ACC112 (cell line): ENCODE data around the gene GPR15LG.
"Not testable (repeated sequence)": the region's sequence is repeated elsewhere in the genome, so short reads cannot be mapped to it uniquely, and the experiment has no call there.

Source experiments
- H2AFZ ChIP-seq: fragments of 200-600 bp; sonication (generic); one replicate; pipeline ENCODE4 v1.6.0; 2017; ENCODE audit warnings: antibody characterized with exemption, low read length; ENCODE audit not compliant: unreplicated experiment
- H3K27ac ChIP-seq: fragments of 200-600 bp; sonication (generic); 2 replicates; pipeline ENCODE4 v1.5.1; 2014; ENCODE audit warnings: low read depth, mild to moderate bottlenecking, antibody characterized with exemption, low read length, moderate library complexity
- H3K27me3 ChIP-seq: fragments of 200-600 bp; sonication (generic); 2 replicates; pipeline ENCODE4 v1.6.1; 2014; ENCODE audit warnings: mild to moderate bottlenecking, antibody characterized with exemption, low read length, moderate library complexity, mixed read lengths; ENCODE audit not compliant: insufficient read depth
- H3K36me3 ChIP-seq: fragments of 200-600 bp; sonication (generic); 2 replicates; pipeline ENCODE4 v1.6.1; 2016; ENCODE audit warnings: mild to moderate bottlenecking, antibody characterized with exemption, low read length, moderate library complexity, mixed read lengths; ENCODE audit not compliant: insufficient read depth
- H3K4me1 ChIP-seq: fragments of 200-600 bp; sonication (generic); one replicate; pipeline ENCODE4 v1.6.1; 2016; ENCODE audit warnings: low read length, mixed read lengths; ENCODE audit not compliant: insufficient read depth, unreplicated experiment, control insufficient read depth
- H3K4me3 ChIP-seq: fragments of 200-600 bp; sonication (generic); 2 replicates; pipeline ENCODE4 v1.5.1; 2014; ENCODE audit warnings: mild to moderate bottlenecking, low read depth, low read length
- H3K79me2 ChIP-seq: fragments of 200-600 bp; sonication (generic); one replicate; pipeline ENCODE4 v1.6.0; 2016; ENCODE audit warnings: low read length; ENCODE audit not compliant: control insufficient read depth, unreplicated experiment, insufficient read depth

Gene GPR15LG

GRCh38 chr10:84178160-84178609 lies 4.6 kb downstream of the GPR15LG start:
- no peak overlapping the region for H3K27ac ChIP-seq
- no peak overlapping the region for H2AFZ ChIP-seq
- no peaks in the 10 kb centered on the region for H3K4me1 ChIP-seq
- no peaks in the 10 kb centered on the region for H3K79me2 ChIP-seq
- H3K4me3 ChIP-seq = no peak overlapping the region
- no peaks in the 10 kb centered on the region for H3K36me3 ChIP-seq
- H3K27me3 ChIP-seq = peaks cover 22% of the 10 kb centered on the region; the same call in 1 of the 2 replicates

DNA sequence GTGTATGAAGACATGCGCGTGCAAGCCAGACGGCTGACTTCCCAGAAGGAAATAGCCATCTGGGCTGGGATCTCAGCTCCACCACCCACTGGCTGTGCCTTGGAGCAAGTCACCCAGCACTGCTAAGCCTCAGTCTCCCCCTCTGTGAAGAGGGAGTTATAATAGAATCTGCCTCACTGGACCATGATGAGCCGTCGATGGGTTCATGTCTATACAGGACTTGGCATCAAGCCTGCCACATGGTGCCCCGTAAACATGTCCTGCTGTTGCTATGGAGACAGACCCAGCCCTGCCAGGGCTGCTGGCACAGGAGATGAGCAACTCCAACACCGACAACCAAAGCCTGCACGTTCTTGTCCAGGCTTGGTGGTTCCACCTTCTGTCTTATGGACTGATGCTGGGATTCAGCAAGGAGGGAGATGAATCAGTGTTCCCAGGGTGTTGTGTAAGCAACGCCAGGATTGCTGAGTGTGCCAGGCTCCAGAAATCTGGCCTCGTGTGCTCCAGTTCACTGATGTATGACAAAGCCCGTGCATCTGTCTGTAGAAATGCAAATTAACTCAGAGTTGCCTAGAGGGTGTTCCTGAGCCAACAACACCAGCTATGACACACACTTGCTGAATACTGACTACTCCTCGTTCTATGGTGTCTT lies 5.6 kb downstream of the GPR15LG start:
- no peak overlapping the region for H3K27ac ChIP-seq
- H3K27me3 ChIP-seq = peaks cover 14% of the 10 kb centered on the region; the same call in 1 of the 2 replicates
- no peaks in the 10 kb centered on the region for H3K4me1 ChIP-seq
- H3K4me3 ChIP-seq = no peak overlapping the region
- no peaks in the 10 kb centered on the region for H3K79me2 ChIP-seq
- no peak overlapping the region for H2AFZ ChIP-seq
- no peaks in the 10 kb centered on the region for H3K36me3 ChIP-seq

GRCh38 chr10:84180386-84180785 lies 6.8 kb downstream of the GPR15LG start:
- H3K27ac ChIP-seq, H3K4me1 ChIP-seq, H2AFZ ChIP-seq, H3K4me3 ChIP-seq, H3K36me3 ChIP-seq, H3K79me2 ChIP-seq: not testable (repeated sequence)
- H3K27me3 ChIP-seq = peaks cover 15% of the 10 kb centered on the region; the same call in 1 of the 2 replicates

- H3K27ac ChIP-seq = no peak overlapping the region
These were observed 8.0 kb downstream of the GPR15LG start for GRCh38 chr10:84181631-84182030.

DNA sequence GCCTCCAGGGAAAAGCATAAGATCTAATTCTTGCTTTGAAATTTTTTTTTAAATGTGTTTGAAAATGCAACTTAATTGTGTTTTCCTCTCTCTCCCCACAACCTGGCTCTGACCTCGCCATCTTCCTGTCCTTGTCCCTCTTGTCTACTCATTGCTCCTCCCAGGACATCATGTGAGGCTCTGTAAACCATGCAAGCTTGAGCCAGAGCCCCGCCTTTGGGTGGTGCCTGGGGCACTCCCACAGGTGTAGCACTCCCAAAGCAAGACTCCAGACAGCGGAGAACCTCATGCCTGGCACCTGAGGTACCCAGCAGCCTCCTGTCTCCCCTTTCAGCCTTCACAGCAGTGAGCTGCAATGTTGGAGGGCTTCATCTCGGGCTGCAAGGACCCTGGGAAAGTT lies 10.9 kb downstream of the GPR15LG start:
- Histone ChIP-seq H3K79me2 (no peaks in the 10 kb centered on the region), H2AFZ (no peak overlapping the region), H3K27ac (no peak overlapping the region), H3K4me3 (no peak overlapping the region), H3K36me3 (no peaks in the 10 kb centered on the region), H3K27me3 (peaks cover 33% of the 10 kb centered on the region; the same call in 1 of the 2 replicates), H3K4me1 (no peaks in the 10 kb centered on the region)

More at GRCh38 chr10:84181631-84182030, 8.0 kb downstream of the GPR15LG start:
- H3K27me3 ChIP-seq = peaks cover 15% of the 10 kb centered on the region; the same call in 1 of the 2 replicates
- H3K79me2 ChIP-seq = no peaks in the 10 kb centered on the region
- H2AFZ ChIP-seq = no peak overlapping the region
- H3K4me1 ChIP-seq = no peaks in the 10 kb centered on the region
- no peak overlapping the region for H3K4me3 ChIP-seq
- H3K36me3 ChIP-seq = no peaks in the 10 kb centered on the region

- Histone ChIP-seq H3K4me1 (no peaks in the 10 kb centered on the region), H3K27me3 (peaks cover 34% of the 10 kb centered on the region; the same call in 1 of the 2 replicates), H3K4me3 (no peak overlapping the region), H2AFZ (no peak overlapping the region), H3K79me2 (no peaks in the 10 kb centered on the region), H3K36me3 (no peaks in the 10 kb centered on the region), H3K27ac (no peak overlapping the region)
These were observed 12.1 kb downstream of the GPR15LG start for GRCh38 chr10:84185526-84186175.

GRCh38 chr10:84188815-84189214 lies 15.2 kb downstream of the GPR15LG start:
- H3K27me3 ChIP-seq = peaks cover 55% of the 10 kb centered on the region
- H3K4me1 ChIP-seq = no peaks in the 10 kb centered on the region
- H3K36me3 ChIP-seq = no peaks in the 10 kb centered on the region
- no peak overlapping the region for H3K27ac ChIP-seq
- no peak overlapping the region for H3K4me3 ChIP-seq
- no peaks in the 10 kb centered on the region for H3K79me2 ChIP-seq
- H2AFZ ChIP-seq = no peak overlapping the region

DNA sequence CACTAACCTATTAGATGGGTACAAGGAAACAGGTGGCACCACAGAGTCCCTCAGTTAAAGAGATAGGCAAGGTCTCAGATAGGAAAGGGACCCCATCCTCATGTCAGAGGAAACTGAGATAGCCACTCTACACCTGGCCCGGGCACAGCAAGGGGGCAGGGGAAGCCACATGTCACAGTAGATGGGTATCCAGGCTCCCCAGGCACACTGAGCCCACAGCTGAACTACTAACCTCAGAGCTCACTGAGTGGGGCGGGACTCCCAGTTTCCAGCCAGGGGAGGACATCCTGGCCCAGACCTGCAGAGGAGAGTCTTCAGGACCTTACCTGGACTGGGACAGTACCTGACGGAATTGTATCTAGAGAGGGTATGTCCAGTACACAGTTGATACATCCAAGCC lies 17.0 kb downstream of the GPR15LG start:
- Histone ChIP-seq H3K27me3 (peaks cover 69% of the 10 kb centered on the region), H2AFZ (no peak overlapping the region), H3K4me3 (no peak overlapping the region), H3K36me3 (no peaks in the 10 kb centered on the region), H3K79me2 (no peaks in the 10 kb centered on the region), H3K27ac (no peak overlapping the region), H3K4me1 (no peaks in the 10 kb centered on the region)

DNA sequence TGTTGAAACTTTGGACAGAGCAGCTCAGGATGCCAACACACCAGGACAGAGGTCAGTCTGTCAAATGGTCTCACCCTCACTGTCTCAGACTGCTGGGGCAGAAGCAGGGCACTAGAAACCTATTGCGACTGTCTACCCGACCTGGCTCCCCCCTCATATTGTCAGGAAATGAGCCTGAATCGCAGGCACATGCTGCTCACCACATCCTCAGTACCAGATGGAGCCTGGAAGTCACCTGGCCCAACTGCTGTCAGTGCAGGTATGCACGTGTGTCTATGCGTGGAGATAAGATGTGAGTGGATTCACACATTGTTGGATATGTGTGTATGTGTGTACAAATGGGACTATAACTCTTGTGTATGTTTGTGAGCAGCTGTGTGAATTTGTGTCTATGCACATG lies 17.5 kb downstream of the GPR15LG start:
- Histone ChIP-seq H3K4me3 (no peak overlapping the region), H3K27ac (no peak overlapping the region), H3K27me3 (peaks cover 74% of the 10 kb centered on the region), H3K79me2 (no peaks in the 10 kb centered on the region), H2AFZ (no peak overlapping the region), H3K36me3 (no peaks in the 10 kb centered on the region), H3K4me1 (no peaks in the 10 kb centered on the region)

DNA sequence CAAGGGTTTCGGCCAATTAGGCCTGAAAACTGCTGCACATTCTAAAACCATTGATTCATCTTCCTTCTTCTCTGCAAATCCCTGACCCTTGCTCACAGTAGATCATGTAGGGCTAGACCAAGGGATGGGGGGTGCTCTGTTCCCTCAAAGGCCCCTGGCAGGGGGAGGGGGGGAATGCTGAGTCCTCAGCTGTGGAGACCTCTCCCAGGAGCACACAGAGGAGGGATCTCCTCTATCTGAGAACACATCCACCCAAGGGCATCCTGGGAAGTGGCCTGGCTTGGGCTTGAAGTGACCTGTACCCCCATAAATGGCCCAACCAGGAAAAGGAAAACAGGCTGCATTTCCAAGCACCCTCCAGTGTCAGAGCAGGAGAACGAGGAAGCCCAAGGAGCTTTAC lies 19.7 kb downstream of the GPR15LG start:
- no peaks in the 10 kb centered on the region for H3K4me1 ChIP-seq
- H3K36me3 ChIP-seq = no peaks in the 10 kb centered on the region
- no peak overlapping the region for H3K27ac ChIP-seq
- H3K79me2 ChIP-seq = no peaks in the 10 kb centered on the region
- H3K27me3 ChIP-seq = peaks cover 88% of the 10 kb centered on the region
- H3K4me3 ChIP-seq = no peak overlapping the region
- no peak overlapping the region for H2AFZ ChIP-seq

DNA sequence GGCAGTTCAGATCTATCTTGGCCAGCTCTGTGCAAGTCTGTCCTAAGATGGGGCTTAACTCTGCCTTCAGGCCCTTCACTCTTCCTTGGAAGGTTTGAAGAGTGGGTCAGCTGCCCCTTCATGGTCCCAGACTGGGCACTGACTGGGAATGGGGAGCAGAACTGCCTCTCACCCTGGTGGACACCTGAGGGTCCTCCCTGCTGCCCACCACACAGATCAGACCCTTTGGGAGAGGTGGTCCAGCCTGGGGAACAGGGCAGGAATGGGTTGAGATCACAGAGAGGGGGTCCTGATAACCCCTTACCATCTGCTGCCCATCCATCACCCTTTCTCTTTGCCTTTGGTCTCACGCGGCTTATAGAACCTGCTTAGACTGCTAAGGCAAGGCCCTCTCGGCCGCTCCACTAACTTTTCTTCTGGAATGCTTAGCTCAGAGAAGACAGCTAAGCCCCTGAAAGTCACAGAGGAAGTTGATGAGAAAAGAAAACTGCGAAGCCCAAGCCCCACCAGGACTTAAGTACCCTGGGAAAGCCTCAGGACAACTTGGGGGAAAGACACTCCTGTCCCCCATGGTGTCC lies 20.3 kb downstream of the GPR15LG start:
- Histone ChIP-seq H3K4me1 (no peaks in the 10 kb centered on the region), H2AFZ (no peak overlapping the region), H3K27me3 (peaks cover 88% of the 10 kb centered on the region), H3K36me3 (no peaks in the 10 kb centered on the region), H3K4me3 (peak overlapping the region; percentile 62), H3K27ac (no peak overlapping the region), H3K79me2 (no peaks in the 10 kb centered on the region)
